Measurements from ENCODE around the gene GGACT.

Gene GGACT

GRCh38 chr13:100517728-100518127 lies 70.9 kb downstream of the GGACT start:
- Histone ChIP-seq H3K4me1 (ENCODE audit: low read length) (no peaks in the 10 kb centered on the region), H3K9me3 (replicated peaks; ENCODE audit: insufficient read depth, low read length) (no peaks in the 10 kb centered on the region), H3K4me2 (ENCODE audit: low read depth, low read length) (no peak overlapping the region), H3K9ac (ENCODE audit: low read length) (no peak overlapping the region), H3F3A (ENCODE audit: insufficient read depth, low read length) (no peaks in the 10 kb centered on the region), H3K79me2 (ENCODE audit: low read length) (no peaks in the 10 kb centered on the region), H3K4me3 (ENCODE audit: low read length) (no peak overlapping the region), H2AFZ (ENCODE audit: low read length) (no peak overlapping the region), H3K27me3 (replicated peaks; ENCODE audit: insufficient read depth, low read length) (no peaks in the 10 kb centered on the region), H3K36me3 (replicated peaks; ENCODE audit: insufficient read depth, low read length) (no peaks in the 10 kb centered on the region), H3K9me2 (replicated peaks; ENCODE audit: insufficient read depth, low read length) (no peaks in the 10 kb centered on the region), H3K27ac (ENCODE audit: low read length) (no peak overlapping the region), H4K20me1 (ENCODE audit: insufficient read depth, low read length) (no peaks in the 10 kb centered on the region)
- TF ChIP-seq CTCF (IDR thresholded peaks at IDR 0.05; ENCODE audit: low read length): no peak
- TF ChIP-seq EZH2 (optimal IDR thresholded peaks at IDR 0.05; ENCODE audit: low read depth, low read length): no peak
- TF ChIP-seq EZH2phosphoT487 (IDR thresholded peaks at IDR 0.05; ENCODE audit: low read length): no peak
- DNase-seq: no peak

- no peaks in the 10 kb centered on the region for H3F3A ChIP-seq (ENCODE audit: insufficient read depth, low read length)
- H2AFZ ChIP-seq (ENCODE audit: low read length): no peak overlapping the region
- H3K79me2 ChIP-seq (ENCODE audit: low read length): no peaks in the 10 kb centered on the region
- H3K9me2 ChIP-seq (replicated peaks; ENCODE audit: insufficient read depth, low read length): no peaks in the 10 kb centered on the region
- TF ChIP-seq CTCF (IDR thresholded peaks at IDR 0.05; ENCODE audit: low read length) (no peak), EZH2 (optimal IDR thresholded peaks at IDR 0.05; ENCODE audit: low read depth, low read length) (no peak), EZH2phosphoT487 (IDR thresholded peaks at IDR 0.05; ENCODE audit: low read length) (no peak)
- no peak overlapping the region for H3K4me2 ChIP-seq (ENCODE audit: low read depth, low read length)
- DNase-seq: no peak
- no peaks in the 10 kb centered on the region for H3K36me3 ChIP-seq (replicated peaks; ENCODE audit: insufficient read depth, low read length)
- no peak overlapping the region for H3K4me3 ChIP-seq (ENCODE audit: low read length)
- H4K20me1 ChIP-seq (ENCODE audit: insufficient read depth, low read length): no peaks in the 10 kb centered on the region
- H3K27me3 ChIP-seq (replicated peaks; ENCODE audit: insufficient read depth, low read length): no peaks in the 10 kb centered on the region
- no peaks in the 10 kb centered on the region for H3K9me3 ChIP-seq (replicated peaks; ENCODE audit: insufficient read depth, low read length)
- no peak overlapping the region for H3K27ac ChIP-seq (ENCODE audit: low read length)
- H3K9ac ChIP-seq (ENCODE audit: low read length): no peak overlapping the region
- no peaks in the 10 kb centered on the region for H3K4me1 ChIP-seq (ENCODE audit: low read length)
Observed at GRCh38 chr13:100517135-100517534, 71.5 kb downstream of the GGACT start.

GRCh38 chr13:100515410-100515800 lies 73.2 kb downstream of the GGACT start:
- H4K20me1 ChIP-seq (ENCODE audit: insufficient read depth, low read length): no peaks in the 10 kb centered on the region
- no peaks in the 10 kb centered on the region for H3K27me3 ChIP-seq (replicated peaks; ENCODE audit: insufficient read depth, low read length)
- H3K4me3 ChIP-seq (ENCODE audit: low read length): no peak overlapping the region
- H3K4me1 ChIP-seq (ENCODE audit: low read length): no peaks in the 10 kb centered on the region
- DNase-seq: no peak
- TF ChIP-seq EZH2phosphoT487 (IDR thresholded peaks at IDR 0.05; ENCODE audit: low read length) (no peak), EZH2 (optimal IDR thresholded peaks at IDR 0.05; ENCODE audit: low read depth, low read length) (no peak), CTCF (IDR thresholded peaks at IDR 0.05; ENCODE audit: low read length) (no peak)
- no peak overlapping the region for H3K4me2 ChIP-seq (ENCODE audit: low read depth, low read length)
- no peaks in the 10 kb centered on the region for H3K9me3 ChIP-seq (replicated peaks; ENCODE audit: insufficient read depth, low read length)
- no peak overlapping the region for H3K9ac ChIP-seq (ENCODE audit: low read length)
- H2AFZ ChIP-seq (ENCODE audit: low read length): no peak overlapping the region
- no peaks in the 10 kb centered on the region for H3K9me2 ChIP-seq (replicated peaks; ENCODE audit: insufficient read depth, low read length)
- H3K79me2 ChIP-seq (ENCODE audit: low read length): no peaks in the 10 kb centered on the region
- H3F3A ChIP-seq (ENCODE audit: insufficient read depth, low read length): no peaks in the 10 kb centered on the region
- no peaks in the 10 kb centered on the region for H3K36me3 ChIP-seq (replicated peaks; ENCODE audit: insufficient read depth, low read length)
- H3K27ac ChIP-seq (ENCODE audit: low read length): no peak overlapping the region

All from MM.1S (cell line).